Liver (tissue), 9 donors: ENCODE data around the gene TMEM108. TPM values are rescaled to one million over a fixed set of nuclear protein-coding genes. Genes with fewer than 3 reads are reported as not detected.

Source experiments
- DNase-seq: peaks from one replicate; pipeline ENCODE4 v3.0.0-alpha.2; 2017; ENCODE audit warnings: low spot score
- H3K27ac ChIP-seq, 2 donors: one replicate each; pipeline ENCODE4 v1.7.0; 2013; ENCODE audit warnings: inconsistent platforms in 2 of 2, low read length in 2 of 2, control low read depth in 1 of 2, low read depth in 1 of 2, mild to moderate bottlenecking in 1 of 2
- H3K27me3 ChIP-seq, 4 donors: one replicate each; pipeline versions ENCODE4 v1.6.1 to v1.7.0; 2013; ENCODE audit warnings: low read length in 3 of 4, inconsistent platforms in 1 of 4, mild to moderate bottlenecking in 1 of 4, moderate library complexity in 1 of 4; ENCODE audit not compliant: control insufficient read depth in 4 of 4, insufficient read depth in 4 of 4
- H3K36me3 ChIP-seq, 4 donors: one replicate each; pipeline versions ENCODE4 v1.6.1 to v1.7.0; 2013; ENCODE audit warnings: low read length in 3 of 4, mild to moderate bottlenecking in 3 of 4, low read depth in 1 of 4, moderate library complexity in 1 of 4; ENCODE audit not compliant: control insufficient read depth in 4 of 4, insufficient read depth in 3 of 4
- H3K4me1 ChIP-seq, 4 donors: one replicate each; pipeline versions ENCODE4 v1.6.1 to v1.7.0; 2013; ENCODE audit warnings: low read length in 3 of 4, mild to moderate bottlenecking in 3 of 4, moderate library complexity in 1 of 4; ENCODE audit not compliant: control insufficient read depth in 4 of 4, insufficient read depth in 4 of 4
- H3K4me3 ChIP-seq, 3 donors: one replicate each; pipeline versions ENCODE4 v1.6.1 to v1.7.0; 2013; ENCODE audit warnings: low read length in 3 of 3, control low read depth in 1 of 3, low read depth in 1 of 3, mild to moderate bottlenecking in 1 of 3
- H3K9ac ChIP-seq, 2 donors: one replicate each; pipeline ENCODE4 v1.7.0; 2013; ENCODE audit warnings: low read length in 2 of 2, mild to moderate bottlenecking in 2 of 2, moderate library complexity in 2 of 2, control low read depth in 1 of 2, low read depth in 1 of 2
- H3K9me3 ChIP-seq, 4 donors: one replicate each; pipeline versions ENCODE4 v1.6.1 to v1.7.0; 2013; ENCODE audit warnings: low read length in 3 of 4; ENCODE audit not compliant: control insufficient read depth in 4 of 4
- ATF3 ChIP-seq: IDR thresholded peaks from 2 replicates; pipeline ENCODE4 v1.6.1; 2016; ENCODE audit warnings: antibody characterized with exemption
- CTCF ChIP-seq: fragments of 150-350 bp; IDR thresholded peaks from 2 replicates; pipeline ENCODE4 v1.5.1; 2017; ENCODE audit warnings: improper control_type of control experiment, low read depth, low read length; ENCODE audit not compliant: missing input control
- EGR1 ChIP-seq, 2 donors: IDR thresholded peaks; 2 replicates each; pipeline ENCODE4 v1.6.1; 2016 to 2018; ENCODE audit warnings: antibody characterized with exemption in 2 of 2, low read depth in 2 of 2
- FOXA1 ChIP-seq: IDR thresholded peaks from 2 replicates; pipeline ENCODE4 v1.6.1; 2016; ENCODE audit warnings: antibody characterized with exemption
- GABPA ChIP-seq, 2 donors: IDR thresholded peaks in 1 of 2; conservative IDR thresholded peaks in 1 of 2; 2 replicates each; pipeline ENCODE4 v1.6.1; 2016; ENCODE audit warnings: antibody characterized with exemption in 2 of 2, mild to moderate bottlenecking in 1 of 2, moderate library complexity in 1 of 2
- HNF4A ChIP-seq, 2 donors: conservative IDR thresholded peaks; 2 replicates each; pipeline ENCODE4 v1.6.1; 2016; ENCODE audit warnings: antibody characterized with exemption in 2 of 2, mild to moderate bottlenecking in 2 of 2
- HNF4G ChIP-seq: IDR thresholded peaks from 2 replicates; pipeline ENCODE4 v1.6.1; 2016; ENCODE audit warnings: antibody characterized with exemption
- JUND ChIP-seq, 2 donors: IDR thresholded peaks; 2 replicates each; pipeline ENCODE4 v1.6.1; 2016; ENCODE audit warnings: antibody characterized with exemption in 2 of 2
- MAX ChIP-seq: IDR thresholded peaks from 2 replicates; pipeline ENCODE4 v1.6.1; 2016; ENCODE audit warnings: antibody characterized with exemption
- NR2F2 ChIP-seq: IDR thresholded peaks from 2 replicates; pipeline ENCODE4 v1.6.1; 2016; ENCODE audit warnings: antibody characterized with exemption
- RAD21 ChIP-seq, 2 donors: IDR thresholded peaks; 2 replicates each; pipeline ENCODE4 v1.6.1; 2016; ENCODE audit warnings: antibody characterized with exemption in 2 of 2, mild to moderate bottlenecking in 2 of 2
- REST ChIP-seq: IDR thresholded peaks from 2 replicates; pipeline ENCODE4 v1.6.1; 2016; ENCODE audit warnings: antibody characterized with exemption, mild to moderate bottlenecking
- SP1 ChIP-seq: IDR thresholded peaks from 2 replicates; pipeline ENCODE4 v1.6.1; 2018; ENCODE audit warnings: antibody characterized with exemption, mild to moderate bottlenecking
- TAF1 ChIP-seq: conservative IDR thresholded peaks from 2 replicates; pipeline ENCODE4 v1.6.1; 2016; ENCODE audit warnings: antibody characterized with exemption, mild to moderate bottlenecking
- YY1 ChIP-seq: IDR thresholded peaks from 2 replicates; pipeline ENCODE4 v1.6.1; 2016; ENCODE audit warnings: antibody characterized with exemption, mild to moderate bottlenecking
- WGBS: extraction: QIAGEN DNeasy Blood & Tissue Kit; methylation state at CpG from one replicate; pipeline ENCODE4 v1.1.7; 2013; 5-methylcytosine and 5-hydroxymethylcytosine counted together
- polyA plus RNA-seq, 2 donors: library from polyadenylated mRNA; stranded (reverse) in 1 of 2; unstranded in 1 of 2; fragments of 200-250 nt in 1 of 2; fragments of >200 nt in 1 of 2; fragmentation: Nextera tagmentation in 1 of 2; extraction: Ambion mirVana in 1 of 2; gene quantifications; one replicate each; pipeline versions ENCODE4 v1.2.1 to v1.2.3, GENCODE V29; 2013 to 2015
- total RNA-seq, 2 donors: library from RNA; depleted of rRNA; stranded (reverse); fragments of >200 nt; gene quantifications; one replicate each; pipeline ENCODE4 v1.2.3, GENCODE V29; 2014
- donor health status: healthy.
- donor health status: healthy.
- donor health status: healthy.
- donor health status: healthy.
- donor health status: healthy.

The TMEM108 gene
- total and polyA plus RNA-seq, 4 donors: 0.05 to 0.10 TPM; not detected in 2

- Histone ChIP-seq H3K27me3 (peaks cover 0 to 8% (median 0%) of the 10 kb centered on the region in 4 donors), H3K9me3 (no peaks in the 10 kb centered on the region), H3K9ac (no peak overlapping the region), H3K4me3 (no peak overlapping the region), H3K36me3 (no peaks in the 10 kb centered on the region), H3K4me1 (no peaks in the 10 kb centered on the region), H3K27ac (no peak overlapping the region)
- WGBS: 95% methylated on average over 7 of the region's 7 CpGs
- no peak for DNase-seq
- TF ChIP-seq CTCF (no peak), JUND (IDR thresholded peaks at IDR 0.05) (no peak)
Measured at GRCh38 chr3:133065193-133065961, 27.2 kb downstream of the TMEM108 start.

- TF ChIP-seq NR2F2: no peak
- no peak for TF ChIP-seq TAF1
- no peak for TF ChIP-seq JUND (IDR thresholded peaks at IDR 0.05)
- no peak for TF ChIP-seq HNF4A (conservative IDR thresholded peaks at IDR 0.05)
- TF ChIP-seq ATF3: no peak
- no peak for TF ChIP-seq MAX
- Histone ChIP-seq H3K4me1 (no peaks in the 10 kb centered on the region), H3K27me3 (peaks cover 0 to 8% (median 0%) of the 10 kb centered on the region in 4 donors), H3K4me3 (no peak overlapping the region), H3K27ac (no peak overlapping the region), H3K36me3 (no peaks in the 10 kb centered on the region), H3K9ac (no peak overlapping the region), H3K9me3 (no peaks in the 10 kb centered on the region)
- no peak for DNase-seq
- WGBS: 72% methylated on average over 2 of the region's 2 CpGs
Measured at GRCh38 chr3:133066026-133066425, 27.8 kb downstream of the TMEM108 start.

- no peaks in the 10 kb centered on the region for H3K4me1 ChIP-seq
- no peaks in the 10 kb centered on the region for H3K36me3 ChIP-seq
- DNase-seq: no peak
- H3K9me3 ChIP-seq: no peaks in the 10 kb centered on the region
- WGBS: 62% methylated on average over 2 of the region's 2 CpGs
- H3K27me3 ChIP-seq: peaks cover 0 to 4% (median 0%) of the 10 kb centered on the region in 4 donors
- no peak overlapping the region for H3K4me3 ChIP-seq
- H3K27ac ChIP-seq: no peak overlapping the region
- no peak overlapping the region for H3K9ac ChIP-seq
- TF ChIP-seq FOXA1 (no peak), RAD21 (IDR thresholded peaks at IDR 0.05) (no peak), NR2F2 (no peak), MAX (no peak), JUND (IDR thresholded peaks at IDR 0.05) (no peak), CTCF (no peak), EGR1 (IDR thresholded peaks at IDR 0.05; ENCODE audit: low read depth in 2 of 2) (no peak), REST (no peak), YY1 (no peak), HNF4A (conservative IDR thresholded peaks at IDR 0.05) (no peak), GABPA (IDR thresholded peaks at IDR 0.05 in 1 of 2, conservative IDR thresholded peaks at IDR 0.05 in 1 of 2) (no peak), HNF4G (no peak), SP1 (no peak)
Measured at GRCh38 chr3:133069556-133070286, 31.5 kb downstream of the TMEM108 start.
